CD4-positive, CD25-positive, alpha-beta regulatory T cell (primary cell): ENCODE measurements around the gene ARHGAP6. TPM values are rescaled to one million over a fixed set of nuclear protein-coding genes. Genes with fewer than 3 reads are reported as not detected.

ENCODE experiments used
- ATAC-seq, 2 donors: fragments of 150-1000 bp; cut with Tn5 transposase; one replicate each; pipeline ENCODE4 v1.10.0; 2021; ENCODE audit warnings: low read depth in 2 of 2, moderate number of reproducible peaks in 2 of 2, moderate library complexity in 1 of 2
- DNase-seq, 3 donors: peaks; one replicate each; pipeline versions ENCODE4 v3.0.0 to v3.0.0-alpha.2; 2012 to 2022; ENCODE audit warnings: mixed read lengths in 1 of 3
- H3K27ac ChIP-seq: one replicate; pipeline ENCODE4 v1.7.0; 2013; ENCODE audit warnings: mild to moderate bottlenecking, low read length; ENCODE audit not compliant: insufficient read depth, poor library complexity, severe bottlenecking
- H3K27me3 ChIP-seq: one replicate; pipeline ENCODE4 v1.7.0; 2013; ENCODE audit warnings: low read length; ENCODE audit not compliant: control insufficient read depth, insufficient read depth
- H3K36me3 ChIP-seq: one replicate; pipeline ENCODE4 v1.7.0; 2013; ENCODE audit warnings: mild to moderate bottlenecking, low read length, moderate library complexity; ENCODE audit not compliant: control insufficient read depth, insufficient read depth
- H3K4me1 ChIP-seq: 2 replicates; pipeline ENCODE4 v1.7.0; 2013; ENCODE audit warnings: mild to moderate bottlenecking, low read length; ENCODE audit not compliant: insufficient read depth, control insufficient read depth, poor library complexity, severe bottlenecking
- H3K4me3 ChIP-seq: one replicate; pipeline ENCODE4 v1.7.0; 2013; ENCODE audit warnings: low read depth, mild to moderate bottlenecking, low read length, moderate library complexity
- H3K9me3 ChIP-seq, 2 experiments: 1 replicate in 1 of 2; 2 replicates in 1 of 2; pipeline ENCODE4 v1.7.0; 2013; ENCODE audit warnings: low read length in 2 of 2, mild to moderate bottlenecking in 1 of 2, moderate library complexity in 1 of 2; ENCODE audit not compliant: control insufficient read depth in 2 of 2
- H3K27ac Mint-ChIP-seq, 3 donors: one replicate each; pipeline ENCODE4 v1.8.0; 2020 to 2022; ENCODE audit warnings: mild to moderate bottlenecking in 3 of 3, mixed read lengths in 3 of 3, moderate library complexity in 2 of 3
- H3K27me3 Mint-ChIP-seq: one replicate; pipeline ENCODE4 v1.8.0; 2022; ENCODE audit warnings: mild to moderate bottlenecking, mixed read lengths
- H3K36me3 Mint-ChIP-seq: one replicate; pipeline ENCODE4 v1.8.0; 2020; ENCODE audit warnings: mixed read lengths
- H3K4me1 Mint-ChIP-seq, 4 donors: one replicate each; pipeline ENCODE4 v1.8.0; 2020 to 2022; ENCODE audit warnings: mixed read lengths in 4 of 4, mild to moderate bottlenecking in 1 of 4
- H3K4me3 Mint-ChIP-seq, 4 donors: one replicate each; pipeline ENCODE4 v1.8.0; 2020 to 2022; ENCODE audit warnings: mild to moderate bottlenecking in 4 of 4, mixed read lengths in 4 of 4, moderate library complexity in 3 of 4
- H3K9me3 Mint-ChIP-seq, 7 donors: one replicate each; pipeline ENCODE4 v1.8.0; 2020 to 2022; ENCODE audit warnings: mixed read lengths in 7 of 7, mild to moderate bottlenecking in 3 of 7, moderate library complexity in 2 of 7
- polyA plus RNA-seq, 4 donors: library from polyadenylated mRNA; unstranded; fragments of 300-500 nt; fragmentation: Illumina TruSeq; gene quantifications; one replicate each; pipeline ENCODE4 v1.2.3, GENCODE V29; 2021
- total RNA-seq: library from RNA; stranded (reverse); gene quantifications from one replicate; pipeline ENCODE4 v1.2.3, GENCODE V29; 2022

ARHGAP6 gene
- total and polyA plus RNA-seq, 5 donors from 2014 or later: 1.8 TPM; not detected in 4

- Mint-ChIP-seq H3K4me3 (no peak overlapping the region), H3K4me1 (no peaks in the 10 kb centered on the region), H3K36me3 (no peaks in the 10 kb centered on the region), H3K27ac (no peak overlapping the region), H3K27me3 (no peaks in the 10 kb centered on the region), H3K9me3 (peaks cover 0 to 3% (median 0%) of the 10 kb centered on the region in 7 donors)
- Histone ChIP-seq H3K27me3 (no peaks in the 10 kb centered on the region), H3K27ac (no peak overlapping the region), H3K36me3 (no peaks in the 10 kb centered on the region), H3K9me3 (no peaks in the 10 kb centered on the region), H3K4me1 (no peaks in the 10 kb centered on the region), H3K4me3 (no peak overlapping the region)
- no peak for ATAC-seq
- no peak for DNase-seq
Observed at GRCh38 chrX:11407331-11408108, 258.2 kb downstream of the ARHGAP6 start.

GRCh38 chrX:11406109-11406765, 259.5 kb downstream of the ARHGAP6 start:
- H3K4me1 Mint-ChIP-seq: no peaks in the 10 kb centered on the region
- no peaks in the 10 kb centered on the region for H3K4me1 ChIP-seq
- no peaks in the 10 kb centered on the region for H3K36me3 ChIP-seq
- H3K27me3 Mint-ChIP-seq: no peaks in the 10 kb centered on the region
- H3K36me3 Mint-ChIP-seq: no peaks in the 10 kb centered on the region
- no peak overlapping the region for H3K27ac ChIP-seq
- H3K9me3 Mint-ChIP-seq: peaks cover 0 to 3% (median 0%) of the 10 kb centered on the region in 7 donors
- no peaks in the 10 kb centered on the region for H3K27me3 ChIP-seq
- no peak overlapping the region for H3K4me3 ChIP-seq
- no peak for DNase-seq
- ATAC-seq: no peak
- H3K9me3 ChIP-seq: no peaks in the 10 kb centered on the region
- no peak overlapping the region for H3K27ac Mint-ChIP-seq
- H3K4me3 Mint-ChIP-seq: no peak overlapping the region

GRCh38 chrX:11403631-11404030, 262.1 kb downstream of the ARHGAP6 start:
- H3K27me3 ChIP-seq: no peaks in the 10 kb centered on the region
- H3K27ac ChIP-seq: no peak overlapping the region
- H3K4me1 ChIP-seq: no peaks in the 10 kb centered on the region
- Mint-ChIP-seq H3K27ac (no peak overlapping the region), H3K4me3 (no peak overlapping the region), H3K27me3 (no peaks in the 10 kb centered on the region), H3K36me3 (no peaks in the 10 kb centered on the region), H3K4me1 (no peaks in the 10 kb centered on the region), H3K9me3 (peaks cover 0 to 2% (median 0%) of the 10 kb centered on the region in 7 donors)
- DNase-seq (no peak), ATAC-seq (no peak)
- no peaks in the 10 kb centered on the region for H3K9me3 ChIP-seq
- no peak overlapping the region for H3K4me3 ChIP-seq
- no peaks in the 10 kb centered on the region for H3K36me3 ChIP-seq

- no peaks in the 10 kb centered on the region for H3K27me3 Mint-ChIP-seq
- no peaks in the 10 kb centered on the region for H3K9me3 ChIP-seq
- peaks cover 0 to 1% (median 0%) of the 10 kb centered on the region in 7 donors for H3K9me3 Mint-ChIP-seq
- DNase-seq (no peak), ATAC-seq (no peak)
- H3K36me3 Mint-ChIP-seq: no peaks in the 10 kb centered on the region
- H3K4me1 Mint-ChIP-seq: no peaks in the 10 kb centered on the region
- no peak overlapping the region for H3K4me3 ChIP-seq
- H3K27me3 ChIP-seq: no peaks in the 10 kb centered on the region
- no peak overlapping the region for H3K27ac Mint-ChIP-seq
- H3K4me1 ChIP-seq: no peaks in the 10 kb centered on the region
- H3K27ac ChIP-seq: no peak overlapping the region
- H3K4me3 Mint-ChIP-seq: no peak overlapping the region
- H3K36me3 ChIP-seq: no peaks in the 10 kb centered on the region
Observed at GRCh38 chrX:11401966-11402365, 263.8 kb downstream of the ARHGAP6 start.

- no peak overlapping the region for H3K27ac Mint-ChIP-seq
- Histone ChIP-seq H3K36me3 (no peaks in the 10 kb centered on the region), H3K4me1 (no peaks in the 10 kb centered on the region), H3K9me3 (no peaks in the 10 kb centered on the region), H3K27me3 (no peaks in the 10 kb centered on the region), H3K4me3 (no peak overlapping the region), H3K27ac (no peak overlapping the region)
- no peak overlapping the region for H3K4me3 Mint-ChIP-seq
- H3K27me3 Mint-ChIP-seq: no peaks in the 10 kb centered on the region
- H3K9me3 Mint-ChIP-seq: peaks cover 0 to 1% (median 0%) of the 10 kb centered on the region in 7 donors
- no peaks in the 10 kb centered on the region for H3K36me3 Mint-ChIP-seq
- ATAC-seq (no peak), DNase-seq (no peak)
- no peaks in the 10 kb centered on the region for H3K4me1 Mint-ChIP-seq
Observed at GRCh38 chrX:11399489-11400094, 266.1 kb downstream of the ARHGAP6 start.

- no peak overlapping the region for H3K4me3 Mint-ChIP-seq
- no peaks in the 10 kb centered on the region for H3K9me3 ChIP-seq
Observed at GRCh38 chrX:11398785-11399184, 266.9 kb downstream of the ARHGAP6 start.

GRCh38 chrX:11398139-11398538, 267.6 kb downstream of the ARHGAP6 start:
- H3K36me3 ChIP-seq: no peaks in the 10 kb centered on the region
- Mint-ChIP-seq H3K4me3 (no peak overlapping the region), H3K27me3 (no peaks in the 10 kb centered on the region), H3K4me1 (no peaks in the 10 kb centered on the region), H3K27ac (no peak overlapping the region), H3K9me3 (peaks cover 0 to 1% (median 0%) of the 10 kb centered on the region in 7 donors), H3K36me3 (no peaks in the 10 kb centered on the region)
- H3K4me1 ChIP-seq: no peaks in the 10 kb centered on the region
- H3K27me3 ChIP-seq: no peaks in the 10 kb centered on the region
- no peak overlapping the region for H3K27ac ChIP-seq
- ATAC-seq (no peak), DNase-seq (no peak)
- H3K4me3 ChIP-seq: no peak overlapping the region
- H3K9me3 ChIP-seq: no peaks in the 10 kb centered on the region

More at GRCh38 chrX:11398785-11399184, 266.9 kb downstream of the ARHGAP6 start:
- Histone ChIP-seq H3K4me3 (no peak overlapping the region), H3K27ac (no peak overlapping the region), H3K4me1 (no peaks in the 10 kb centered on the region), H3K27me3 (no peaks in the 10 kb centered on the region), H3K36me3 (no peaks in the 10 kb centered on the region)
- DNase-seq (no peak), ATAC-seq (no peak)
- H3K27me3 Mint-ChIP-seq: no peaks in the 10 kb centered on the region
- H3K4me1 Mint-ChIP-seq: no peaks in the 10 kb centered on the region
- no peak overlapping the region for H3K27ac Mint-ChIP-seq
- H3K9me3 Mint-ChIP-seq: peaks cover 0 to 1% (median 0%) of the 10 kb centered on the region in 7 donors
- no peaks in the 10 kb centered on the region for H3K36me3 Mint-ChIP-seq
